Mesangial cell (primary cell): ENCODE data around the gene AGBL5. TPM values are rescaled to one million over a fixed set of nuclear protein-coding genes. Genes with fewer than 3 reads are reported as not detected.

ENCODE experiments used
- total RNA-seq: library from RNA; depleted of rRNA; stranded (reverse); fragments of >200 nt; gene quantifications from 2 replicates; pipeline ENCODE4 v1.2.3, GENCODE V29; 2015

The AGBL5 gene, protein sequence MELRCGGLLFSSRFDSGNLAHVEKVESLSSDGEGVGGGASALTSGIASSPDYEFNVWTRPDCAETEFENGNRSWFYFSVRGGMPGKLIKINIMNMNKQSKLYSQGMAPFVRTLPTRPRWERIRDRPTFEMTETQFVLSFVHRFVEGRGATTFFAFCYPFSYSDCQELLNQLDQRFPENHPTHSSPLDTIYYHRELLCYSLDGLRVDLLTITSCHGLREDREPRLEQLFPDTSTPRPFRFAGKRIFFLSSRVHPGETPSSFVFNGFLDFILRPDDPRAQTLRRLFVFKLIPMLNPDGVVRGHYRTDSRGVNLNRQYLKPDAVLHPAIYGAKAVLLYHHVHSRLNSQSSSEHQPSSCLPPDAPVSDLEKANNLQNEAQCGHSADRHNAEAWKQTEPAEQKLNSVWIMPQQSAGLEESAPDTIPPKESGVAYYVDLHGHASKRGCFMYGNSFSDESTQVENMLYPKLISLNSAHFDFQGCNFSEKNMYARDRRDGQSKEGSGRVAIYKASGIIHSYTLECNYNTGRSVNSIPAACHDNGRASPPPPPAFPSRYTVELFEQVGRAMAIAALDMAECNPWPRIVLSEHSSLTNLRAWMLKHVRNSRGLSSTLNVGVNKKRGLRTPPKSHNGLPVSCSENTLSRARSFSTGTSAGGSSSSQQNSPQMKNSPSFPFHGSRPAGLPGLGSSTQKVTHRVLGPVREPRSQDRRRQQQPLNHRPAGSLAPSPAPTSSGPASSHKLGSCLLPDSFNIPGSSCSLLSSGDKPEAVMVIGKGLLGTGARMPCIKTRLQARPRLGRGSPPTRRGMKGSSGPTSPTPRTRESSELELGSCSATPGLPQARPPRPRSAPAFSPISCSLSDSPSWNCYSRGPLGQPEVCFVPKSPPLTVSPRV
- 18.1 and 33.8 TPM in 2 replicates for total RNA-seq

DNA sequence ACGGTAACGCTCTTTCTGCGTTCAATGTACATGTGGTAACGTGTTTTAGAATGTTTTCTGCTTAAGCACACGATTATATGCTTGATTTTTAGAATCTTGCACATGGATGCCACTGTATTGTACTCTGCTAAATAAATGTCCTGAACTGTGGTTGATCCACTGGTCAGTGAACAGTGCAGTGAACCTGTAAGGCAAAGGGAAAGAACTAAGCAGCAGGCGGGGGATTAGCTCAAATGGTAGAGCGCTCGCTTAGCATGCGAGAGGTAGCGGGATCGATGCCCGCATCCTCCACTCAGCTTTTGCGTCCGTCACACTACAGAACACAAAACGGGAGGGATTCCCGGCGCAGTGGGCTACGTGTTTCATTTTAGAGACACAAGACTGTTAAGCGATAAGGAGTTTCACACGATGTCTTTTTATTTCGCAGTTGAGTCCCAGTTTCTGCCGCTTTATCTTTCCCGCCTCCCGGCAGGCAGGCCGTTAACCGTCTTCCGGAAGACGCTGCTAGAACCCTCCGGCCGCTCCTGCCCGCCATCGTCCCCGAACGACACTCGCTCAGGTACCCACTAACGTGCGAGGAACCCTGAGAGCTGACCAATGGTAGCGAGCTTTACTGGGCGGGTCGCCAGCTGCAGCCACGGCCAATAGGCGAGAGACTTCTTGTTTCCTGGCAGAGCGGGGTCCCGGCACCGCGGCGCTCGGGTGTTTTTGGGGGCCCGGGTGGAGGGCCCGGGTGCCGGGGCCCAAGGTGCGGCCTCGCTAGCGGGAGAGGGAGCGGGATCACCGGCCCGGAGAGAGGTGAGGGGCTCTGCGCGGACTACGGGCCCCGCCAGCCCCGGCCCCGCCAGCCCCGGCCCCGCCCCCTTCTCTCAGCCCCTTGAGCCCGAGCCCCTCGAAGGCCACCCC, at the start of gene AGBL5:
Gene AGBL5 (plus strand): TSS at position 673 of the 906 bp plus-strand sequence. CDS start 1,291 bp downstream, outside the sequence.

DNA sequence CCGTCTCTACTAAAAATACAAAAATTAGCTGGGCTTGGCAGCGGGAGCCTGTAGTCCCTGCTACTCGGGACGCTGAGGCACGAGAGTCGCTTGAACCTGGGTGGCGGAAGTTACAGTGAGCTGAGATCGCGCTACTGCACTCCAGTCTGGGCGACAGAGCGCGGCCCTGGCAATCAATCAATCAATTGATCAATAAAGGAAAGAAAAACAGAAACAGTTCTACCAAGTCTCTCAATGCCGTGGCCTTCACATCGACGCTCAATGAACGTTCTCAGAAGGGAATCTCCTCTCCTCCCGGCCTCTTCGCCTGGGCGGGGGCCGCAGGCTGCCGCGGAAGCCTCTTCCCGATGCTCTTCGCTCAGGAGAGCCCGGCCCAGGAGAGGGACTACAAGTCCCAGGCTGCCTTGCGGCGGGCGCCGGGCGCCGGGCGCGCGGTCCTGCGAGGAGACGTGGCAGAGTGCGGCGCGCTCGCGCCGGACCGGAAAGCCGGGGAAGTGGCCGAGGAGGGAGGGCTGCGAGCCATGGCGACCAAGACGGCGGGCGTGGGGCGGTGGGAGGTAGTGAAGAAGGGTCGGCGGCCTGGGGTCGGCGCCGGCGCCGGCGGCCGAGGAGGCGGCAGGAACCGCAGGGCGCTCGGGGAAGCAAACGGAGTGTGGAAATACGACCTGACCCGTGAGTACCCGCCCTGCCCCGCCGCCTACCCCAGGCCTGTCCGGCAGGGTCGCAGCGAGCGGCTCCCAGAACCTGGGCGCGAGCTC, 18.8 kb upstream of the AGBL5 start, which contains the start of gene TMEM214:
Gene TMEM214 (plus strand): TSS at position 471 of the 758 bp plus-strand sequence. CDS start 51 bp downstream, at position 522.

DNA sequence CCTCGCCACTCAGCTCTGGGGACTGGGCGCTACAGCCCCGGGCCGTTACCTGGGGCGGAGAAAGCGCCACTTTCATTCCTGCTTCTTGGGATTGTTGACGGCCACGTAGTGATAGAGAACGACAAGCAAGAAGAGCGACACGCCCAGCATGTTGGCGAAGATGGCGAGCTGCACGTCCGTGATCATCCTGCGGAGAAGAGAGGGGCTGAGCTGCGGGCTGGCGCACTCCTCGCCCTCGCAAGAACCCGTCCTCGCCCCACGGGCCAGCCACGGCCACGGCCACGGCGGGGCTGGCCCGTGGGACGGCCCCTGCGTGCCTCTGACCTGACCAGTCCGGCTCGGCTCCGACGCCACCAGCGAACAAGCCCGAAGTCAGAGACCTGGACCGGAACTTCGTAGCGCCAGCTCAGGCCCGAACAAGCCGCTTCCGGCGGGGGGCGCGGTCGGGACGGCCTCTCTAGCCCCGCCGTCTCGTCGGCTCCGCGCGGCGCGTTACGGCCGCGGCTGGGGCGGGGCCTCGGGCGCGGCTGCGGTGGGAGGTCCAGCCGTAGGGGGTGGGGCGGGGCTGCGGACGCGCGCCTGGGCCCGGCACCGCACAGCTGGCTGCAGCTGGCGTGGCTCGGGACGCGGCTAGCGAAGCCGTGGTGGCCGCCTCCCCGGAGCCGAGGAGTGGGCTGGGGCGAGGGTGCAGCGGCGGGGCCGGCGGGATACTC, 20.0 kb downstream of the AGBL5 start, which contains the start of gene OST4:
Gene OST4 (minus strand): TSS at position 378 of the 713 bp plus-strand sequence.

DNA sequence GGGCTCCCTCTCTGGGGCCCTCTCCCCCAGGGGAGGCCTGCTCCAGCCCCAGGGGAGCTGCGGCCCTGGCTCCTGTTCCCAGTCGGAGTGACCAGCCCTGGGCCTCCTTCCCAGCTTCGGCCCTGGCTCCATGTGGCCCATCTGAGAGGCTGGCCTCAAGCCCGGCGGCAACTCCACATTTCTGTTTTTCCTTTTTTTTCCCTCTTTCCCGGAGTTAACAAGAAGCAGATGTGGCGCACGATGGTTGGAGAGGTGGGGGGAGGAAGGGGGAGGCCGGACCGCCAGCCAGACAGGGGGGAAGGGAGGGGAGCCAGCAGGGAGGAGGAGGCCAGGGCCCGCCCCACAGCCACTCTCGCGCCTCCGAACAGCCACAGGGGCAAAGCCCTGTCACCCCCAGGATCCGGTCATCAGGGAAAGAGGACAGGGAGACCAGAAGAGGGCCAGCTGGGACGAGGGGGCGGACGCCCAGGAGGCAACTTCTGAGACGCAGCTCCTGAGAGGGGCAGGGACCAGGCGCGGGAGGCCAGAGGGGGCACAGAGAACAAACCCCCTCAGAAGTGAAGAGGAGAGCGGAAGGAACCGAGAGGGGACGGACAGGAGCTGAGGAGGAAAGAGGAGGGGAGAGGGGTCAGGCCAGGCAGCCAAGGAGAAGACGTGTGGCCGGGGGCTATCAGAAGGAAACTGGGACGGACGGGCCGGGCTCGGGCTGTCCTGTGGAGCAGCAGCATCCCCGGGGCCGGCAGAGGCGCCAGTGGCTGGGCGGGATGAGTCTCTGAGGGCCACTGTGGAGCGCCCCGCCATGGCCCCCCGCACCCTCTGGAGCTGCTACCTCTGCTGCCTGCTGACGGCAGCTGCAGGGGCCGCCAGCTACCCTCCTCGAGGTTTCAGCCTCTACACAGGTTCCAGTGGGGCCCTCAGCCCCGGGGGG, 27.1 kb downstream of the AGBL5 start, which contains the start of gene EMILIN1:
Gene EMILIN1 (plus strand): TSS at position 349 of the 928 bp plus-strand sequence. CDS start 451 bp downstream, at position 800.

DNA sequence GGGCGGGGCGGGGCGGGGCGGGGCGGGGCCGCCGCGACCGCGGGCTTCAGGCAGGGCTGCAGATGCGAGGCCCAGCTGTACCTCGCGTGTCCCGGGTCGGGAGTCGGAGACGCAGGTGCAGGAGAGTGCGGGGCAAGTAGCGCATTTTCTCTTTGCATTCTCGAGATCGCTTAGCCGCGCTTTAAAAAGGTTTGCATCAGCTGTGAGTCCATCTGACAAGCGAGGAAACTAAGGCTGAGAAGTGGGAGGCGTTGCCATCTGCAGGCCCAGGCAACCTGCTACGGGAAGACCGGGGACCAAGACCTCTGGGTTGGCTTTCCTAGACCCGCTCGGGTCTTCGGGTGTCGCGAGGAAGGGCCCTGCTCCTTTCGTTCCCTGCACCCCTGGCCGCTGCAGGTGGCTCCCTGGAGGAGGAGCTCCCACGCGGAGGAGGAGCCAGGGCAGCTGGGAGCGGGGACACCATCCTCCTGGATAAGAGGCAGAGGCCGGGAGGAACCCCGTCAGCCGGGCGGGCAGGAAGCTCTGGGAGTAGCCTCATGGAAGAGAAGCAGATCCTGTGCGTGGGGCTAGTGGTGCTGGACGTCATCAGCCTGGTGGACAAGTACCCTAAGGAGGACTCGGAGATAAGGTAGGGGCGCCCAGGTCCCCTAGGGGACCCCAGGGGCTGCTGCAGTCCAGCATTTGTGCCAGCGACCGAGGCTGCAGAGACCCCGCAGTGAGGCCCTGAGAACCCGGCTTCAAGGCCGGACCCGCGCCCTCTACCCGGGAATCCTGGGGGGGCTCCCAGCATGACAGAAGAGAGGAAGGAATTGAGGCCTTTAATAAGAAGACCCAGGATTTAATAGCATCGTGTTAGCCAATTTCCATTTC, 35.5 kb downstream of the AGBL5 start, which contains the start of gene KHK:
Gene KHK (plus strand): TSS at position 49 of the 870 bp plus-strand sequence. CDS start 488 bp downstream, at position 537.

DNA sequence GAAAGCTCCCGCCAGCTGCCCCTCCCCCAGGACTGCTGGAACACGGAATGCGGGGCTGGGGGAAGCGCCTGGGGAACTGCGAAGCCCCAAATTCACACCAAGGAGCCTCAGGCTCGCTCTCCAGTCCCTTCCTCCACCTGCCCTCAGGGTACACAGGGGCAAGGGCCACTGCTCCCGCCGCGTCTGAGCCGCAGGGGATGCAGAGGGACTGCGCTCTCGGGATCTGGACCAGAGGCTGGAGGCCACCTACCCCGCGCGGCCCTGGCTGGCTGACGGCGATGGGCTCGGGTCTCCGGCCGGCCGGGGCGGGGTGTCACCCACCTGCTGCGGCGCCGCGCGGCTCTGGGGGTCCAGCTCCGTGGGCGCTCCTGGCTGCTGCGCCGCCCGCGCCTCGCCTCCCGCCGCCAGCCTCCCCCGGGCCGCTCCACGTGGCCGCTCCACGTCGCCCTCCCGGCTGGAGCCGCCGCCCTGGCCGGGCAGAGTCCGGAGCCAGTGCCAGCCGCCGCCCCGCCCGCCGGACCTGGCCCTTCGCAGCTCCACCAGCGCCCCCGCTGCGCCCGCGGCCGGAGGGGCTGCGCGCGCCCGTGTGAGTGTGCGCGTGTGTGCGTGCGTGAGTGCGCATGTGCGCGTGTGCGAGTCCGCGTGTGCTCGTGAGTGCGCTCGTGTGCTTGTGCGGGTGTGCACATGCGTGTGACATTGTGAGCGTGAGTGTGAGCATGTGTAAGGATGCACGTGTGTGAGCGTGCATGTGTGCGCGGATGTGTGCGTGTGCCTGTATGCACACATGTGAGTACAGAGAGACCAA, 67.3 kb downstream of the AGBL5 start, which contains the start of gene CGREF1:
Gene CGREF1 (minus strand): TSS at position 604 of the 805 bp plus-strand sequence. CDS start 14,762 bp downstream, outside the sequence.

Other genes with a start within 250 kb of the AGBL5 start
- 0.16 TPM in 1 of 2 replicates, not detected in the other for gene DPYSL5, start 203.5 kb upstream of the AGBL5 start, total RNA-seq
- gene MAPRE3, start 81.0 kb upstream of the AGBL5 start, total RNA-seq = 1.3 and 2.0 TPM in 2 replicates
- 44.6 and 49.4 TPM in 2 replicates for gene TMEM214, start 18.7 kb upstream of the AGBL5 start, total RNA-seq
- 419 and 436 TPM in 2 replicates for gene OST4, start 20.0 kb downstream of the AGBL5 start, total RNA-seq
- gene EMILIN1, start 26.9 kb downstream of the AGBL5 start, total RNA-seq = 15.2 and 79.6 TPM in 2 replicates
- gene KHK, start 35.1 kb downstream of the AGBL5 start, total RNA-seq = 2.5 and 5.4 TPM in 2 replicates
- gene CGREF1, start 67.5 kb downstream of the AGBL5 start, total RNA-seq = 2.4 and 2.5 TPM in 2 replicates
- 0.16 and 0.89 TPM in 2 replicates for gene ABHD1, start 72.1 kb downstream of the AGBL5 start, total RNA-seq
- gene PREB, start 83.0 kb downstream of the AGBL5 start, total RNA-seq = 41.6 and 72.5 TPM in 2 replicates
- not detected in 2 replicates for gene PRR30, start 87.7 kb downstream of the AGBL5 start, total RNA-seq
- not detected in 2 replicates for gene TCF23, start 97.3 kb downstream of the AGBL5 start, total RNA-seq
- 164 and 249 TPM in 2 replicates for gene ATRAID, start 160.4 kb downstream of the AGBL5 start, total RNA-seq
- 28.4 and 63.9 TPM in 2 replicates for gene SLC5A6, start 160.6 kb downstream of the AGBL5 start, total RNA-seq
- gene CAD, start 165.7 kb downstream of the AGBL5 start, total RNA-seq = 66.8 and 124 TPM in 2 replicates
- under 0.01 TPM in 1 of 2 replicates, not detected in the other for gene SLC30A3, start 211.4 kb downstream of the AGBL5 start, total RNA-seq
- not detected in 2 replicates for gene DNAJC5G, start 223.8 kb downstream of the AGBL5 start, total RNA-seq
- gene TRIM54, start 230.8 kb downstream of the AGBL5 start, total RNA-seq = not detected in 2 replicates